ENCODE measurements around the gene DDOST. TPM values are rescaled to one million over a fixed set of nuclear protein-coding genes. Genes with fewer than 3 reads are reported as not detected.

DDOST gene
- total and polyA plus RNA-seq, 2 experiments from 2014 or later: 151 to 270 TPM

- Mint-ChIP-seq H3K36me3 (ENCODE audit: low read depth) (no peaks in the 10 kb centered on the region; the same call in 2 of the 3 replicates), H3K9me3 (no peaks in the 10 kb centered on the region; the same call in 2 of the 3 replicates), H3K4me3 (no peak overlapping the region), H3K27ac (no peak overlapping the region), H3K4me1 (no peaks in the 10 kb centered on the region), H3K27me3 (ENCODE audit: insufficient read depth, low read depth, poor library complexity) (peaks cover 4% of the 10 kb centered on the region)
- TF ChIP-seq STAT1 (IDR thresholded peaks at IDR 0.05; ENCODE audit: unreplicated experiment): no peak
- no peak for TF ChIP-seq REST (IDR thresholded peaks at IDR 0.05; ENCODE audit: unreplicated experiment)
- no peak for TF ChIP-seq CTCF (conservative IDR thresholded peaks at IDR 0.05; ENCODE audit: low read depth in 2 of 2)
- TF ChIP-seq ZNF462 (CRISPR knock-in tag; IDR thresholded peaks at IDR 0.05): no peak
- no peak for TF ChIP-seq ETS1 (IDR thresholded peaks at IDR 0.05)
- no peak for TF ChIP-seq CREB1 (CRISPR knock-in tag; IDR thresholded peaks at IDR 0.05; ENCODE audit: low read depth)
- TF ChIP-seq NANOG (IDR thresholded peaks at IDR 0.05; ENCODE audit: borderline replicate concordance): no peak
- TF ChIP-seq JUNB (IDR thresholded peaks at IDR 0.05; ENCODE audit: unreplicated experiment): no peak
- TF ChIP-seq POLR2AphosphoS5 (IDR thresholded peaks at IDR 0.05; ENCODE audit: low read depth): no peak
- TF ChIP-seq ZNF331 (CRISPR knock-in tag; IDR thresholded peaks at IDR 0.05; ENCODE audit: low read depth): no peak
- no peak for TF ChIP-seq EZH2 (IDR thresholded peaks at IDR 0.05; ENCODE audit: low read depth, unreplicated experiment)
- TF ChIP-seq EZH2phosphoT487 (IDR thresholded peaks at IDR 0.05; ENCODE audit: unreplicated experiment): no peak
- TF ChIP-seq ZNF114 (CRISPR knock-in tag; IDR thresholded peaks at IDR 0.05): no peak
- no peak overlapping the region for H3K4me3 ChIP-seq
- no peaks in the 10 kb centered on the region for H3K36me3 ChIP-seq (ENCODE audit: insufficient read depth)
- H3K27me3 ChIP-seq (ENCODE audit: insufficient read depth): no peaks in the 10 kb centered on the region
- peaks cover 8% of the 10 kb centered on the region; the same call in 1 of the 2 replicates for H3K9me2 ChIP-seq (ENCODE audit: insufficient read depth)
- no peak for DNase-seq (ENCODE audit: low spot score)
- ATAC-seq: no peak
- H3K4me1 ChIP-seq (ENCODE audit: insufficient read depth): no peaks in the 10 kb centered on the region; the same call in 1 of the 2 replicates
- H3K79me2 ChIP-seq (replicated peaks; ENCODE audit: insufficient read depth): no peaks in the 10 kb centered on the region
- H3F3A ChIP-seq (replicated peaks; ENCODE audit: low read depth): no peaks in the 10 kb centered on the region
- H3K4me2 ChIP-seq: no peak overlapping the region
- no peaks in the 10 kb centered on the region for H4K20me1 ChIP-seq (replicated peaks; ENCODE audit: insufficient read depth)
- no peak overlapping the region for H3K27ac ChIP-seq (ENCODE audit: low read depth)
- no peak overlapping the region for H2AFZ ChIP-seq
Measured at GRCh38 chr1:20602851-20603450, 58.2 kb downstream of the DDOST start.

Data from GM23338 (cell line).